Panc1 (cell line): ENCODE results near the gene ISLR.

Source experiments
- POLR2AphosphoS5 ChIP-seq: IDR thresholded peaks from 2 replicates; pipeline ENCODE4 v1.6.1; 2012; ENCODE audit warnings: mild to moderate bottlenecking, low read depth, low read length, moderate library complexity
- SIN3A ChIP-seq: IDR thresholded peaks from 2 replicates; pipeline ENCODE4 v1.6.1; 2012; ENCODE audit warnings: low read depth, mild to moderate bottlenecking, low read length, moderate library complexity, borderline replicate concordance; ENCODE audit not compliant: insufficient read depth
- TF ChIP-seq, protein P1 (sequence below): fragments of 450-650 bp; IDR thresholded peaks from 2 replicates; pipeline ENCODE4 v1.5.1; 2017; ENCODE audit warnings: mild to moderate bottlenecking
- TF ChIP-seq, protein P2 (sequence below), 2 experiments: IDR thresholded peaks; 2 replicates each; pipeline ENCODE4 v1.6.1; 2011 to 2012; ENCODE audit warnings: low read depth in 2 of 2, control low read depth in 1 of 2, low read length in 1 of 2, mild to moderate bottlenecking in 1 of 2, moderate library complexity in 1 of 2; ENCODE audit not compliant: insufficient read depth in 1 of 2

DNA sequence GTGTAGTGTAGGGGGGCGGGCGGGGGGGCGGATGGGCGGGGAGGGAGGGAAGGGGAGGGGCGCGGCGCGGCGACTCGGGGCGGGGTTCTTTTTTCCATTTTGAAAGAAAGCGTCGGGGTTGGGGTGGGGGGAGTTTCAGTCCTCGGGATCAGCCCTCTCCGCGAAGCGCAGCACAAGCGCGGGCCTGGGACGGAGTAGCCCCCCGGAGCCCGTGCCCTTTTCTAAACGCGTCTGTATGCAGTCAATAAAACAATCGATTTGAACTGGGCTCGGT lies 37.0 kb upstream of the ISLR start:
- TF ChIP-seq, protein P1, sequence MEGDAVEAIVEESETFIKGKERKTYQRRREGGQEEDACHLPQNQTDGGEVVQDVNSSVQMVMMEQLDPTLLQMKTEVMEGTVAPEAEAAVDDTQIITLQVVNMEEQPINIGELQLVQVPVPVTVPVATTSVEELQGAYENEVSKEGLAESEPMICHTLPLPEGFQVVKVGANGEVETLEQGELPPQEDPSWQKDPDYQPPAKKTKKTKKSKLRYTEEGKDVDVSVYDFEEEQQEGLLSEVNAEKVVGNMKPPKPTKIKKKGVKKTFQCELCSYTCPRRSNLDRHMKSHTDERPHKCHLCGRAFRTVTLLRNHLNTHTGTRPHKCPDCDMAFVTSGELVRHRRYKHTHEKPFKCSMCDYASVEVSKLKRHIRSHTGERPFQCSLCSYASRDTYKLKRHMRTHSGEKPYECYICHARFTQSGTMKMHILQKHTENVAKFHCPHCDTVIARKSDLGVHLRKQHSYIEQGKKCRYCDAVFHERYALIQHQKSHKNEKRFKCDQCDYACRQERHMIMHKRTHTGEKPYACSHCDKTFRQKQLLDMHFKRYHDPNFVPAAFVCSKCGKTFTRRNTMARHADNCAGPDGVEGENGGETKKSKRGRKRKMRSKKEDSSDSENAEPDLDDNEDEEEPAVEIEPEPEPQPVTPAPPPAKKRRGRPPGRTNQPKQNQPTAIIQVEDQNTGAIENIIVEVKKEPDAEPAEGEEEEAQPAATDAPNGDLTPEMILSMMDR, result no peak
- TF ChIP-seq POLR2AphosphoS5 (no peak), SIN3A (no peak)
- TF ChIP-seq, protein P2, sequence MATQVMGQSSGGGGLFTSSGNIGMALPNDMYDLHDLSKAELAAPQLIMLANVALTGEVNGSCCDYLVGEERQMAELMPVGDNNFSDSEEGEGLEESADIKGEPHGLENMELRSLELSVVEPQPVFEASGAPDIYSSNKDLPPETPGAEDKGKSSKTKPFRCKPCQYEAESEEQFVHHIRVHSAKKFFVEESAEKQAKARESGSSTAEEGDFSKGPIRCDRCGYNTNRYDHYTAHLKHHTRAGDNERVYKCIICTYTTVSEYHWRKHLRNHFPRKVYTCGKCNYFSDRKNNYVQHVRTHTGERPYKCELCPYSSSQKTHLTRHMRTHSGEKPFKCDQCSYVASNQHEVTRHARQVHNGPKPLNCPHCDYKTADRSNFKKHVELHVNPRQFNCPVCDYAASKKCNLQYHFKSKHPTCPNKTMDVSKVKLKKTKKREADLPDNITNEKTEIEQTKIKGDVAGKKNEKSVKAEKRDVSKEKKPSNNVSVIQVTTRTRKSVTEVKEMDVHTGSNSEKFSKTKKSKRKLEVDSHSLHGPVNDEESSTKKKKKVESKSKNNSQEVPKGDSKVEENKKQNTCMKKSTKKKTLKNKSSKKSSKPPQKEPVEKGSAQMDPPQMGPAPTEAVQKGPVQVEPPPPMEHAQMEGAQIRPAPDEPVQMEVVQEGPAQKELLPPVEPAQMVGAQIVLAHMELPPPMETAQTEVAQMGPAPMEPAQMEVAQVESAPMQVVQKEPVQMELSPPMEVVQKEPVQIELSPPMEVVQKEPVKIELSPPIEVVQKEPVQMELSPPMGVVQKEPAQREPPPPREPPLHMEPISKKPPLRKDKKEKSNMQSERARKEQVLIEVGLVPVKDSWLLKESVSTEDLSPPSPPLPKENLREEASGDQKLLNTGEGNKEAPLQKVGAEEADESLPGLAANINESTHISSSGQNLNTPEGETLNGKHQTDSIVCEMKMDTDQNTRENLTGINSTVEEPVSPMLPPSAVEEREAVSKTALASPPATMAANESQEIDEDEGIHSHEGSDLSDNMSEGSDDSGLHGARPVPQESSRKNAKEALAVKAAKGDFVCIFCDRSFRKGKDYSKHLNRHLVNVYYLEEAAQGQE (IDR thresholded peaks at IDR 0.05; ENCODE audit: insufficient read depth in 1 of 2, low read depth in 2 of 2, low read length in 1 of 2), result no peak
